ENCODE results near the gene KNCN.

KNCN gene

GRCh38 chr1:46551597-46552095, at the start of gene KNCN:
TSS of gene KNCN (minus strand) at chr1:46551647. CDS start at chr1:46551215, 432 bp downstream.
- no peak within 1 kb of the TSS for H2AFZ ChIP-seq (ENCODE audit: low read length)

GRCh38 chr1:46599059-46599970, 47.9 kb upstream of the KNCN start:
- Histone ChIP-seq H3K36me3 (replicated peaks; ENCODE audit: insufficient read depth, low read length) (no peaks in the 10 kb centered on the region), H3K79me2 (ENCODE audit: low read length) (peaks cover 11% of the 10 kb centered on the region; the same call in 1 of the 2 replicates), H3K9me3 (replicated peaks; ENCODE audit: insufficient read depth, low read length) (no peaks in the 10 kb centered on the region), H3K27me3 (replicated peaks; ENCODE audit: insufficient read depth, low read length) (no peaks in the 10 kb centered on the region), H4K20me1 (ENCODE audit: insufficient read depth, low read length) (no peaks in the 10 kb centered on the region), H3K9ac (ENCODE audit: low read length) (no peak overlapping the region), H3K9me2 (replicated peaks; ENCODE audit: insufficient read depth, low read length) (no peaks in the 10 kb centered on the region), H3K4me1 (ENCODE audit: low read length) (0 out of 2 replicates have a peak, but pooled peaks cover 4% of the 10 kb centered on the region), H3F3A (ENCODE audit: insufficient read depth, low read length) (no peaks in the 10 kb centered on the region), H2AFZ (ENCODE audit: low read length) (no peak overlapping the region), H3K4me3 (ENCODE audit: low read length) (no peak overlapping the region), H3K27ac (ENCODE audit: low read length) (no peak overlapping the region), H3K4me2 (ENCODE audit: low read depth, low read length) (no peak overlapping the region)
- TF ChIP-seq EZH2phosphoT487 (IDR thresholded peaks at IDR 0.05; ENCODE audit: low read length) (no peak), EZH2 (optimal IDR thresholded peaks at IDR 0.05; ENCODE audit: low read depth, low read length) (no peak), CTCF (IDR thresholded peaks at IDR 0.05; ENCODE audit: low read length) (no peak)
- DNase-seq, result no peak

More at GRCh38 chr1:46551597-46552095, at the start of gene KNCN:
- Histone ChIP-seq H3K79me2 (ENCODE audit: low read length) (no peaks in the 10 kb centered on the region), H3K27me3 (replicated peaks; ENCODE audit: insufficient read depth, low read length) (no peaks in the 10 kb centered on the region), H3K4me2 (ENCODE audit: low read depth, low read length) (no peak within 1 kb of the TSS), H3K4me1 (ENCODE audit: low read length) (no peaks in the 10 kb centered on the region), H3K9ac (ENCODE audit: low read length) (no peak within 1 kb of the TSS), H4K20me1 (ENCODE audit: insufficient read depth, low read length) (no peaks in the 10 kb centered on the region), H3K9me3 (replicated peaks; ENCODE audit: insufficient read depth, low read length) (no peaks in the 10 kb centered on the region), H3K36me3 (replicated peaks; ENCODE audit: insufficient read depth, low read length) (no peaks in the 10 kb centered on the region), H3K27ac (ENCODE audit: low read length) (no peak within 1 kb of the TSS), H3F3A (ENCODE audit: insufficient read depth, low read length) (no peaks in the 10 kb centered on the region), H3K9me2 (replicated peaks; ENCODE audit: insufficient read depth, low read length) (no peaks in the 10 kb centered on the region), H3K4me3 (ENCODE audit: low read length) (no peak within 1 kb of the TSS)
- DNase-seq, result no peak
- no peak for TF ChIP-seq EZH2 (optimal IDR thresholded peaks at IDR 0.05; ENCODE audit: low read depth, low read length)
- no peak for TF ChIP-seq EZH2phosphoT487 (IDR thresholded peaks at IDR 0.05; ENCODE audit: low read length)
- no peak for TF ChIP-seq CTCF (IDR thresholded peaks at IDR 0.05; ENCODE audit: low read length)

- Histone ChIP-seq H3K27ac (ENCODE audit: low read length) (no peak overlapping the region), H3K9me3 (replicated peaks; ENCODE audit: insufficient read depth, low read length) (no peaks in the 10 kb centered on the region), H3K9me2 (replicated peaks; ENCODE audit: insufficient read depth, low read length) (no peaks in the 10 kb centered on the region), H3K27me3 (replicated peaks; ENCODE audit: insufficient read depth, low read length) (no peaks in the 10 kb centered on the region), H3F3A (ENCODE audit: insufficient read depth, low read length) (no peaks in the 10 kb centered on the region), H3K36me3 (replicated peaks; ENCODE audit: insufficient read depth, low read length) (no peaks in the 10 kb centered on the region), H3K79me2 (ENCODE audit: low read length) (no peaks in the 10 kb centered on the region), H3K4me1 (ENCODE audit: low read length) (peaks cover under 1% of the 10 kb centered on the region; the same call in 1 of the 2 replicates), H4K20me1 (ENCODE audit: insufficient read depth, low read length) (no peaks in the 10 kb centered on the region), H3K4me3 (ENCODE audit: low read length) (no peak overlapping the region), H3K4me2 (ENCODE audit: low read depth, low read length) (no peak overlapping the region), H2AFZ (ENCODE audit: low read length) (no peak overlapping the region), H3K9ac (ENCODE audit: low read length) (no peak overlapping the region)
- no peak for TF ChIP-seq EZH2phosphoT487 (IDR thresholded peaks at IDR 0.05; ENCODE audit: low read length)
- no peak for TF ChIP-seq EZH2 (optimal IDR thresholded peaks at IDR 0.05; ENCODE audit: low read depth, low read length)
- TF ChIP-seq CTCF (IDR thresholded peaks at IDR 0.05; ENCODE audit: low read length), result no peak
- DNase-seq, result no peak
Observed at GRCh38 chr1:46596846-46597245, 45.4 kb upstream of the KNCN start.
